HepG2 (cell line): ENCODE data around the gene CDC42EP1.

Experiments used
- ARNTL ChIP-seq: sonication (generic); formaldehyde crosslinking; IDR thresholded peaks from 2 replicates; pipeline ENCODE4 v1.4.0; 2020; ENCODE audit warnings: mild to moderate bottlenecking, missing genetic modification reagents
- FOXJ3 ChIP-seq: sonication (generic); formaldehyde crosslinking; IDR thresholded peaks from 2 replicates; pipeline ENCODE4 v1.4.0; 2020; ENCODE audit warnings: missing genetic modification reagents, mild to moderate bottlenecking, borderline replicate concordance
- NFE2L1 ChIP-seq: sonication (generic); formaldehyde crosslinking; IDR thresholded peaks from 2 replicates; pipeline ENCODE4 v1.4.0; 2020; ENCODE audit warnings: missing genetic modification reagents, mild to moderate bottlenecking, borderline replicate concordance
- RBM39 ChIP-seq: fragments of 200-400 bp; formaldehyde crosslinking; IDR thresholded peaks from one replicate; pipeline ENCODE4 v1.6.1; 2018; ENCODE audit warnings: antibody characterized with exemption, mild to moderate bottlenecking, low read depth, low read length; ENCODE audit not compliant: poor library complexity, severe bottlenecking
- SUZ12 ChIP-seq: fragments of 150-350 bp; IDR thresholded peaks from 2 replicates; pipeline ENCODE4 v1.6.1; 2014; ENCODE audit warnings: low read depth, low read length
- TF ChIP-seq, protein P1 (sequence below): sonication (generic); formaldehyde crosslinking; IDR thresholded peaks from 2 replicates; pipeline ENCODE4 v1.5.0; 2020; ENCODE audit warnings: mild to moderate bottlenecking, missing genetic modification reagents, moderate library complexity

GRCh38 chr22:37517826-37518450 lies 42.3 kb upstream of the CDC42EP1 start:
- TF ChIP-seq ARNTL (CRISPR knock-in tag) (no peak), NFE2L1 (CRISPR knock-in tag) (no peak), SUZ12 (no peak), FOXJ3 (CRISPR knock-in tag) (no peak), RBM39 (no peak)
- TF ChIP-seq, protein P1, sequence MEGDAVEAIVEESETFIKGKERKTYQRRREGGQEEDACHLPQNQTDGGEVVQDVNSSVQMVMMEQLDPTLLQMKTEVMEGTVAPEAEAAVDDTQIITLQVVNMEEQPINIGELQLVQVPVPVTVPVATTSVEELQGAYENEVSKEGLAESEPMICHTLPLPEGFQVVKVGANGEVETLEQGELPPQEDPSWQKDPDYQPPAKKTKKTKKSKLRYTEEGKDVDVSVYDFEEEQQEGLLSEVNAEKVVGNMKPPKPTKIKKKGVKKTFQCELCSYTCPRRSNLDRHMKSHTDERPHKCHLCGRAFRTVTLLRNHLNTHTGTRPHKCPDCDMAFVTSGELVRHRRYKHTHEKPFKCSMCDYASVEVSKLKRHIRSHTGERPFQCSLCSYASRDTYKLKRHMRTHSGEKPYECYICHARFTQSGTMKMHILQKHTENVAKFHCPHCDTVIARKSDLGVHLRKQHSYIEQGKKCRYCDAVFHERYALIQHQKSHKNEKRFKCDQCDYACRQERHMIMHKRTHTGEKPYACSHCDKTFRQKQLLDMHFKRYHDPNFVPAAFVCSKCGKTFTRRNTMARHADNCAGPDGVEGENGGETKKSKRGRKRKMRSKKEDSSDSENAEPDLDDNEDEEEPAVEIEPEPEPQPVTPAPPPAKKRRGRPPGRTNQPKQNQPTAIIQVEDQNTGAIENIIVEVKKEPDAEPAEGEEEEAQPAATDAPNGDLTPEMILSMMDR (CRISPR knock-in tag) = no peak
